GM19193 (cell line): ENCODE measurements around the gene PCSK1N.

Source experiments
- POLR2A ChIP-seq: IDR thresholded peaks from 4 replicates; pipeline ENCODE4 v1.6.1; 2011; ENCODE audit not compliant: insufficient read depth, insufficient read length; ENCODE audit errors: extremely low read depth

Gene PCSK1N, protein sequence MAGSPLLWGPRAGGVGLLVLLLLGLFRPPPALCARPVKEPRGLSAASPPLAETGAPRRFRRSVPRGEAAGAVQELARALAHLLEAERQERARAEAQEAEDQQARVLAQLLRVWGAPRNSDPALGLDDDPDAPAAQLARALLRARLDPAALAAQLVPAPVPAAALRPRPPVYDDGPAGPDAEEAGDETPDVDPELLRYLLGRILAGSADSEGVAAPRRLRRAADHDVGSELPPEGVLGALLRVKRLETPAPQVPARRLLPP

DNA sequence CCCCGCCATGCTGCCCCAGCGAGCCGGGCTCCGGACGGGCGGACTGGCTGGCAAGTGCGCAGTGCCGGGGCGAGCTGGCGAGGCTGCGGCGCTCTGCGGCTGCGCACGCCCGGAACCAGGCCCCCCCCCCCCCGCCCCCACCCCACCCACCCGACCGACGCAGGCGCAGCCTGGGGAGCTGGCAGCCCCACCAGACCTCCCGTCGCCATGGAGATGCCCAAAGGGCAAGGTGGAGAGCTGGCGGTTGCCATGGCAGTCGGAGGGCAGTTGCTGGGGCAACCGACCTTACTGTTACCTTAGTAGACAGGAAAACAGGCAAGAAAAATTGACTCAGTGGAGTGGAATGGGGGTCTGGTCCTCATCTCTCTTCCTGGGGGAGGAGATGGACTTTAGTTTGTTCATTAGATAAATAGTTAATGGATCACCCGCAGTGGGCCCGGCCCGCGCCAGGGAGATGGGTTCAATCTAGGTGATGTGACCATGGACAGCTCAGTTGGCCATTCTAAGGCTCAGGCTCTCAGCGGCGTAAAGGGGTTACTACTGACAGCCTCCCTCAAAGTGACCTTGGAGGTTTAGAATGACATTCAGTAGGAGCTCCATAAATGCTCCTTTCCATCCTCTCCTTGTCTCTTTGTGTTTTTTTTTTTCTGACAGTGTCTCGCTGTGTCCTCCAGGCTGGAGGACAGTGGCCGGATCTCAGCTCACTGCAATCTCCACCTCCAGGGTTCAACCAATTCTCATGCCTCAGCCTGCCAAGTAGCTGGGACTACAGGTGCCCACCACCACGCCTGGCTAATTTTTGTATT, at the start of gene PCSK1N:
Gene PCSK1N, minus strand, starts transcription at position 87 of the 806 bp plus-strand sequence. Its CDS starts 78 bp downstream, at position 9.
- TF ChIP-seq POLR2A = no peak

DNA sequence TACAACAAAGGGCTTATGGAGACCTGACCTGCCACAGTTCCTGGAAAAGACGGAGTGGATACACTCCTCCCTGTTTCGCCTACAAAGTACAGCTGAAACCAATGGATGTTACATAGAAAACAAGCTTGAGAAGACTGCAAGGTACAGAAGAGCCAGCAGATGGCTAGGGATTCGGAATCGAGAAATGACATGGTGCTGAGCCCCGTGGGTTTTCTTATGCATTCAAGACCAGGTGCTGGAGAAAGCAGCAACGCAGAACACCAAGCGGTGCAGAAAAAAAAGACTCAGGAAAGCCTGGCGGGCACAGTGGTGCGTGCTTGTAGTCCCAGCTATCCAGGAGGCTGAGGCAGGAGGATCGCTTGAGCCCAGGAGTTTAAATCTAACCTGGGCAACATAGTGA, 48.3 kb upstream of the PCSK1N start:
- no peak for TF ChIP-seq POLR2A

DNA sequence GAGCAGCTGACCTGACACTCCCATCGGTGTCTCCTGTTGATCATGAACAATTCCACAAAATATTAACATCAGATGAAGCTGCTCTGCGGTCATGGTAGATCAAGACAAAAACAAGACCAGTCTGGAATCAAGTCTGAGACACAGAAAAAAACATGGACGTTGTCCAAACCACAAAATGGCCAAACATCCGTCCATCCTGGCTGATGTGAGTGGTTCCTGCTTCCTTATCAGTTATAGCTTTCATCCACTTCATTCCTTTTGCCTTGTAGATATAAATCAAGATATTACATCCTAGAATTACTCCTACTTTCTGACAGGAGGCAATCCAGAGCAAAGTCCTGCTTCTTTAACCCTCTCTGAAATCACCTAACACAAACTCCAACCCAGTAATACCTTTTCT, 28.8 kb upstream of the PCSK1N start:
- TF ChIP-seq POLR2A = no peak

DNA sequence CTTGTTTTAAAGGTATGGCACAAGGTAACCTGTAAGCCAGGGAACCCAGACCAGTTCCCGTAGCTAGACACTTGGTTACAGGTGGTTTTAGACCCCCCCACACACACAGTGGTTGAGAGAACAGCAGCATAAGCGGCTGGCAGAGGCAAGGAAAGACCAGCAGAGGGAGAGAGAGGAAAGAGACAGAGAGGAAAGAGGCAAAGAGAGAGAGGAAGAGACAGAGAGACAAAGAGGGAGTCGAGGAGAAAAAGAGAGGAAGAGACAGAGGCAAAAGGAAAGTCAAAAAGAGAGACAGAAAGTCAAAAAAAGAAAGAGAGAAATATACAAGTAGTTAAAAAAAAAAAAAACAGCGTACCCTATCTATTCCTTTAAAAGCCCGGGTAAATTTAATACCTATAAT, 19.5 kb upstream of the PCSK1N start:
- TF ChIP-seq POLR2A = no peak

DNA sequence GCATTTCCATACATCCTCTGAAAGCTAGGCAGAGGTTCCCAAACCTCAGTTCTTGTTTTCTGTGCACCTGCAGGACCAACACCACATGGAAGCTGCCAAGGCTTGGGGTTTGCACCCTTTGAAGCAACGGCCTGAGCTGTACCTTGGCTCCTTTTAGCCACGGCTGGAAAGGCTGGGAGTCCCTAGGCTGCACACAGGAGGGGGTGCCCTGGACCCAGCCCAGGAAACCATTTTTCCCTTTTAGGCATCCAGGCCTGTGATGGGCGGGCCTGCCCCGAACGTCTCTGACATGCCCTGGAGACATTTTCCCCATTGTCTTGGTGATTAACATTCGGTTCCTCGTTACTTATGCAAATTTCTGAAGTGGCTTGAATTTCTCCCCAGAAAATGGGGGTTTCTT, 17.4 kb upstream of the PCSK1N start:
- TF ChIP-seq POLR2A = no peak

DNA sequence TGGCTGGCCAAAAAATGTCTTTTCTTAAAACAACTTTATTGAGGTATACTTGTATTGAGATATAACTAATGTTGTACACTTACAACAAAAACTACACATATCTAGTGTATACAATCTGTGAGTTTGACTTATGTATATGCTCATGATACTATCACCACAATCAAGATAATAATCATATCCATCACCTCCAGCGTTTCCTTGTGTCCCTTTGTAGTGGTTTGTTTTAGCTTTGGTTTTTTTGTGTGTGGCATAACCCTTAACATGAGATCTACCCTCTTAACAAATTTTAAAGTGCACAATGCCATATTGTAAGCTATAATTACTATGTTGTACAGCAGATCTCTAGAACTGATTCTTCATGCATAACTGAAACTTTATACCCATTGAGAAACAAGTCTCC, 13.4 kb upstream of the PCSK1N start:
- TF ChIP-seq POLR2A = no peak

DNA sequence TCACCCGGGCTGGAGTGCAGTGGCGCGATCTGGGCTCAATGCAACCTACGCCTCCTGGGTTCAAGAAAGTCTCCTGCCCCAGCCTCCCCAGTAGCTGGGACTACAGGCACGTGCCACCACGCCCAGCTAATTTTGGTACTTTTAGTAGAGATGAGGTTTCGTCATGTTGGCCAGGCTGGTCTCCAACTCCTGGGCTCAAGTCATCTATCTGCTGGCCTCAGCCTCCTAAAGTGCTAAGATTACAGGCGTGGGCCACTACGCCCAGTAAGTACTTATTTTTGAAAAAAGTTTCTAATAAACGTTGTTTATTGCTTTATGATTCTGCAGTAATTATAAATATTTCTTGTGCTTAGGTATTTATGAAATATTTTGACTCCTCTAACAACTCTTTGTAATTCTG, 4.3 kb upstream of the PCSK1N start:
- TF ChIP-seq POLR2A = no peak

DNA sequence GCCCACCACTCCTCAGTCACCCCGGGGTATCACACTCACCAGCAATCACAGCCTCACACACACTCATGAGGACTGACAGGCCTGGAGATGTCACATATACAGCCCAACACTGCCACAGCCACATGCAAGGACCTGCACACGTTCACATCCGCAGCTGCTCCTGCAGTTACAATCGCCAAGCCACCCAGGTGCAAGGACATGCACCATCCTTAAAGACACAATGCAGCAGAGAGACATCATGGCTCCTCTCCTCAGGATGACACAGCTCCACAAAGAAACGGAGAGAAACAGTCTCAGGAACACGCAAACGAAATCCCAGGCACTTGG, 1.1 kb downstream of the PCSK1N start:
- no peak for TF ChIP-seq POLR2A

DNA sequence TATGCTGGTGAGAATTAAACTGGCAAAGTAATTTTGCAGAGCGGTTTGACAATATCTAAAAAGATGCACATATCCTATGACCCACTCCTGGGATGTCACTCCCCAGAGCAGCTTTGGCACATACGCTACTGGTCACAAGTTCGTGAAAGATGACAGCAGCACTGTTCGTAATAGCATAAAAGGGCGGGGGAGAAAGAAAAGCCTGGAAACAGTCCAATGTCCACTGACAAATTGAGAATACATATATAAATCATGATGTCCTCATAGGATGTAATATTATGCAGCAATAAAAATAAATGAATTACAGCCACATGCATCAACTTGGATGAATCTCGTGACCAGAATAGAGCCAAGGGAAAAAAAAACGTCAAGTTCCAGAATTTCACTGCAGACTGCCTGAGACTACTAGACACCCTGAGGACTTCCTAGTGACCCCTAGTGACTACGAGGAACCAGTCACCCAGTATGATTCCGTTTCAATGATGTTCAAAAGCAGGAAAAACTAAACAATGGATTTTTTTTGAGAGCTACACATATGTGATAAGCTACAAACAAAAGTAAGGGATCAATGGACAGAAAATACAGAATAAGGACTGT, 1.8 kb downstream of the PCSK1N start:
- TF ChIP-seq POLR2A = no peak

DNA sequence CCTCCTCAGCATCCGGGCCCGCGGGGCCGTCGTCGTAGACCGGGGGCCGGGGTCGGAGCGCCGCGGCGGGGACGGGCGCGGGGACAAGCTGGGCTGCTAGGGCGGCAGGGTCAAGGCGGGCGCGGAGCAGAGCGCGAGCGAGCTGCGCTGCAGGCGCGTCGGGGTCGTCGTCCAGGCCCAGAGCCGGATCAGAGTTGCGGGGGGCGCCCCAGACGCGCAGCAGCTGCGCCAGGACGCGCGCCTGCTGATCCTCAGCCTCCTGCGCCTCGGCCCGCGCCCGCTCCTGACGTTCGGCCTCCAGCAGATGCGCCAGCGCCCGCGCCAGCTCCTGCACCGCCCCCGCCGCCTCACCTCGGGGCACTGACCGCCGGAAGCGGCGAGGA, 3.5 kb downstream of the PCSK1N start:
- no peak for TF ChIP-seq POLR2A

DNA sequence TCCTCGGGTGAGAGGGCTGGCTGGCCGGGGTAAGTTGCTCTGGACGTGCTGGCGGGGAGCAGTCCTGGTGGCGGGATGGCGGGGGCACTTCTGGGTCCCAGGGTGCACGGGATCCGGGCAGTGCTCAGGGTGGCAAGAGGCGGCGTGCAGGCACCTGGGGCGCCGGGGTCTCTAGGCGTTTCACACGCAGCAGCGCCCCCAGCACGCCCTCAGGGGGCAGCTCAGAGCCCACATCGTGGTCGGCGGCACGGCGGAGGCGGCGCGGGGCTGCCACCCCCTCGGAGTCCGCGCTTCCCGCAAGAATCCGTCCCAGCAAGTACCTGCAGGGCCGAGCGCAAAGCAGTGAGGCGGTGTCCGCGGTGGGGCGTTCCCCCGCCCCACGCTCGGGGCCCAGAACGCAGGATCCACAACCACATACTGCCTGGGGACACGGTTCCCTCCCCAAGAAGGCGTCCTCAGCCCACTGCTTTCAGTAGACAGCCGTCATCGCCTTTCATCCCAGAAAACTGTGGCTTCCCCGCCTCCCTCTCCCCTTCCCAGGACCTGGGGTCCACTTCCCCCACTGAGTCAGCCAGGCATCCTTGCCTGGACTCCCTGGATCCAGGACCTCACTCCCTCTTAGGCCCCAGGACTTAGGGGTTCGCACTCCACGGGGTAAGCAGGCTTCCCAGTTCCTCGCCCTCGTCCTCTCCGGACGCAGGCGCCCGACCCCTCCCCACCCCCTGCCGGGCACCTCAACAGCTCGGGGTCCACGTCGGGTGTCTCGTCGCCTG, 4.1 kb downstream of the PCSK1N start:
- no peak for TF ChIP-seq POLR2A

DNA sequence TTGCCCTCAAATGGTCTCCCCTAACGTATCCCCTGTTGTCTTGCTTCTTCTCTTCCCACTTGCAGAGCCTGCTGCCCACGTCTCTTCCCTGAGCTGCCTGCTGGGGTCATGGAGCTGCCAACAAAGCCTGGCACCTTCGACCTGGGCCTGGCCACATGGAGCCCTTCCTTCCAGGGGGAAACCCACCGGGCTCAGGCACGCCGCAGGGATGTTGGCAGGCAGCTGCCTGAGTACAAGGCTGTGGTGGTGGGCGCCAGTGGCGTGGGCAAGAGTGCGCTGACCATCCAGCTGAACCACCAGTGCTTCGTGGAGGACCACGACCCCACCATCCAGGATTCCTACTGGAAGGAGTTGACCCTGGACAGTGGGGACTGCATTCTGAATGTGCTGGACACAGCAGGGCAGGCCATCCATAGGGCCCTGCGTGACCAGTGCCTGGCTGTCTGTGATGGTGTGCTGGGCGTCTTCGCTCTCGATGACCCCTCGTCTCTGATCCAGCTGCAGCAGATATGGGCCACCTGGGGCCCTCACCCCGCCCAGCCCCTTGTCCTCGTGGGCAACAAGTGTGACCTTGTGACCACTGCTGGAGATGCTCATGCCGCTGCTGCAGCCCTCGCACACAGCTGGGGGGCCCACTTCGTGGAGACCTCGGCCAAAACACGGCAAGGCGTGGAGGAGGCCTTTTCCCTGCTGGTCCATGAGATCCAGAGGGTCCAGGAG, 6.2 kb downstream of the PCSK1N start:
- no peak for TF ChIP-seq POLR2A

DNA sequence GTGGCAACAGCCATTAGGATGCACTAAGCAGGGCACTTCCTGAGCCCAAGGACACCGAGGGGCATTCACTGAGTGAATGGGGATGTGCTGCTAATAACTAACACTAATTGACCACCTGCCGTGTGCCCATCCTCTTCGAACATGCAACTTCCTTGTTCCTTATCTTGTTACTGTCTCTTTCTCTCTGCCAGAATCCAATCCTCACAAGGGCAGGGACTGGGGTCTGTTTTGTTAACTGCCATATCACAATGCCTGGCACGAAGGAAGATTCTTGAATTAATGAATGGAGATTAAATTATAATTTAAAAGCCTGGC, 7.8 kb downstream of the PCSK1N start:
- TF ChIP-seq POLR2A = no peak

DNA sequence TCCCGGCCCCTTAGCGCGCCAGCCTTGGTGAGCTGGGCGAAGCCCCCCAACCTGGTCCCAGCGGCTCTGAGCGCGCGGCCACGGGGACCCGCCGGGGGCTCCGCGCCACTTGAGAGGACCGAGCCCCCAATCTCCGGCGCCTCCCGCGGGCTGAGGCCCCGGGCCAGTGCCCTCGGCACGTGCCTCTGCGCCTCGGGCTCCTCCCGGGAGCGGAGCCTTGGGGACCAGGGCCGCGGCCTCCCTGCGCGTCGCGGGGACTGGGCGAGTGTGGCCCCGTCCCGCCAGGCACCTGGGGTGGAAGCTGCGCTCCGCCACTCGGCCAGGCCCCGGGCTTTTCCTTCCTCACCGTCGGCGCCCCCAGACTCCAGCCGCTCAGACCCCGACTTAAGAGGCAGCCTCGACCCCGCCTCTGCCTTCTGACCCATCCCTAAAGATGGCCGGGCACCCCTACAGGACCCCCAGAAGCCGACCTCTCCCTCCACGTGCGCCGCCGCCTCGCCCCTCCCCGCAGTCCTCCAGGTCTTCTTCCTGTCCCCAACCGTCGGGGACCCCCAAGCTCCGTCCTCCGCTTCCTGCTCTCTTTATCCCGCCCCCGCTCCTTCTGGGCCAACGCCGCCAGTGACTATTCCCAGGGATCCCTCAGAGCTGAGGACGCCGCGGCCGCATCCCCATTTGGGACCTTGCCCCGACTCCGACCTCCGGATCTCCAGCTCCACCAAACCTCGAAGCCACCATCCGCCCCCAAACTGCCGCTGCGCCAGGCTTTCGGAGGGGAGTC, 8.3 kb downstream of the PCSK1N start:
- TF ChIP-seq POLR2A = no peak
